Effector memory CD8-positive, alpha-beta T cell (primary cell): ENCODE measurements around the gene RETREG2.

Experiments
- ATAC-seq: fragments of 150-1000 bp; cut with Tn5 transposase; replicated peaks from 2 replicates; pipeline ENCODE4 v1.10.0; 2021; ENCODE audit warnings: mild to moderate bottlenecking, moderate library complexity
- DNase-seq, 3 experiments: peaks; one replicate each; pipeline ENCODE4 v3.0.0; 2021
- H3K27ac Mint-ChIP-seq, 2 donors: one replicate each; pipeline ENCODE4 v1.8.0; 2022; ENCODE audit warnings: mild to moderate bottlenecking in 2 of 2, mixed read lengths in 2 of 2, moderate library complexity in 2 of 2
- H3K27me3 Mint-ChIP-seq, 2 donors: one replicate each; pipeline ENCODE4 v1.8.0; 2022; ENCODE audit warnings: mixed read lengths in 2 of 2
- H3K36me3 Mint-ChIP-seq: one replicate; pipeline ENCODE4 v1.8.0; 2022; ENCODE audit warnings: mild to moderate bottlenecking, moderate library complexity, mixed read lengths; ENCODE audit not compliant: insufficient read depth
- H3K4me1 Mint-ChIP-seq, 2 donors: one replicate each; pipeline ENCODE4 v1.8.0; 2022; ENCODE audit warnings: low read depth in 2 of 2, mixed read lengths in 2 of 2
- H3K4me3 Mint-ChIP-seq, 2 donors: one replicate each; pipeline ENCODE4 v1.8.0; 2022; ENCODE audit warnings: mild to moderate bottlenecking in 2 of 2, mixed read lengths in 2 of 2, moderate library complexity in 2 of 2
- H3K9me3 Mint-ChIP-seq, 2 donors: one replicate each; pipeline ENCODE4 v1.8.0; 2022; ENCODE audit warnings: mixed read lengths in 2 of 2

Gene RETREG2

DNA sequence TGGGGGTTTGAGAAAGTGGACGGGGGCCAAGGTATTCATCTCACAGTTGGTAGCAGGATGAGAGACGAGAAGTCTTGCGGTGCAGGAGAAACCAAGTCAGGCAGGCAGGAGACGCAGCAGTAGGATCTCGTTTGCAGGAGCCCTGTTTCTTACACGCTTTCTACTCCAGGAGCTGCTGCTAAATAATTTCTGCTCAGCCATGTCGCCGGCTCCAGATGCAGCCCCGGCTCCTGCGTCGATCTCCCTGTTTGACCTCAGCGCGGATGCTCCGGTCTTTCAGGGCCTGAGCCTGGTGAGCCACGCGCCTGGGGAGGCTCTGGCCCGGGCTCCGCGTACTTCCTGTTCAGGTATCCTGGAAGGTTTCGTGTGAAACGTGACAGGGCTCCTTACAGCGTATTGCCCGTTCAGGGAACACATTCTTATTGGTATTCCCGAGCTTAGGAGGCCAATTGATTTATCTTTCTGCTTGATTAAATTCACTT is 52.0 kb downstream of the RETREG2 start:
- H3K4me1 Mint-ChIP-seq, result peaks cover 42 to 49% of the 10 kb centered on the region in 2 donors
- ATAC-seq, result peak; percentile 5
- DNase-seq, result no peak
- H3K27ac Mint-ChIP-seq, result peak overlapping the region; percentile 96 to 97
- peaks cover 41% of the 10 kb centered on the region for H3K36me3 Mint-ChIP-seq
- H3K9me3 Mint-ChIP-seq, result no peaks in the 10 kb centered on the region
- H3K4me3 Mint-ChIP-seq, result peak overlapping the region; percentile 98 to 99
- no peaks in the 10 kb centered on the region for H3K27me3 Mint-ChIP-seq

DNA sequence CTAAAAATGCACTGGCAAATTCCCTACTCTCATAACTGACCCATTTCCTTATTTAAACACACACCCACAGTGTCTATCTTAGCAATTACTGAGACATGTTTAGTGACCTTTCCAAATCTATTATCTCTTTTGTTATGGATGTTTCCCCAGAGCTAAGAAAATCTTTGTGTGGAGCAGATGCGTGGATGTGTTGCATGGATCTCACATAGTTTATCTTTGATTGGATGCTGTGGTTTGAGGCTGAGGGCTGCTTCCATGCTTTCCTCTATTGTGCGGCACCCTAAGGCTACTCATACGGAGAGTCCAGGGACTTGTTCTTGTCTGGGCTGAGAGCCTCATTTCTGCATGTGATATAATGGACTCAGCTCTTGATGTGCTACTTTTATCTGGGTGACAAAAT is 56.3 kb downstream of the RETREG2 start:
- Mint-ChIP-seq H3K4me1 (peaks cover 22 to 31% of the 10 kb centered on the region in 2 donors), H3K27ac (peak overlapping the region in 1 of 2 donors; percentile 70), H3K9me3 (no peaks in the 10 kb centered on the region), H3K27me3 (no peaks in the 10 kb centered on the region), H3K4me3 (no peak overlapping the region), H3K36me3 (peaks cover 44% of the 10 kb centered on the region)
- ATAC-seq (no peak), DNase-seq (no peak)
